GM11168 (cell line): ENCODE measurements around the gene AMPD2.

ENCODE experiments used
- in situ Hi-C: fragments of 300-500 bp; cut with MboI; formaldehyde crosslinking; loops from one replicate; pipeline ENCODE4 v1.12.0; 2022; ENCODE audit warnings: low sequenced_read_pairs; ENCODE audit not compliant: unreplicated experiment

AMPD2 gene

GRCh38 chr1:109619576-109620400, at the start of gene AMPD2, which contains the start of gene GNAT2:
Gene AMPD2, plus strand, starts transcription at chr1:109619837. Its CDS starts 1,339 bp downstream, at chr1:109621176.
Gene GNAT2, minus strand, starts transcription at chr1:109619616. Its CDS starts 6,746 bp downstream, at chr1:109612870.
- in situ Hi-C loops = no loop called here

GRCh38 chr1:109570414-109570813, 49.2 kb upstream of the AMPD2 start:
- in situ Hi-C loops = no loop called here

GRCh38 chr1:109573785-109574184, 45.9 kb upstream of the AMPD2 start:
- in situ Hi-C loops = no loop called here

GRCh38 chr1:109578947-109579443, 40.6 kb upstream of the AMPD2 start:
- in situ Hi-C loops = no loop called here

- in situ Hi-C loops = no loop called here
These were observed 40.1 kb upstream of the AMPD2 start for GRCh38 chr1:109579491-109579890.

GRCh38 chr1:109582021-109582420, 37.6 kb upstream of the AMPD2 start:
- in situ Hi-C loops = no loop called here

- in situ Hi-C loops = no loop called here
These were observed 34.9 kb upstream of the AMPD2 start for GRCh38 chr1:109584766-109585165.

GRCh38 chr1:109586055-109586454, 33.6 kb upstream of the AMPD2 start:
- in situ Hi-C loops = no loop called here

GRCh38 chr1:109589177-109589576, 30.5 kb upstream of the AMPD2 start:
- in situ Hi-C loops = no loop called here

- in situ Hi-C loops = no loop called here
These were observed 30.0 kb upstream of the AMPD2 start for GRCh38 chr1:109589679-109590078.

GRCh38 chr1:109592916-109593315, 26.7 kb upstream of the AMPD2 start:
- in situ Hi-C loops = no loop called here

GRCh38 chr1:109595531-109595930, 24.1 kb upstream of the AMPD2 start:
- in situ Hi-C loops = no loop called here

GRCh38 chr1:109598156-109598555, 21.5 kb upstream of the AMPD2 start:
- in situ Hi-C loops = no loop called here

- in situ Hi-C loops = no loop called here
These were observed 21.0 kb upstream of the AMPD2 start for GRCh38 chr1:109598655-109599054.

- in situ Hi-C loops = no loop called here
These were observed 16.4 kb upstream of the AMPD2 start for GRCh38 chr1:109603229-109603628.

- in situ Hi-C loops = no loop called here
These were observed 14.3 kb upstream of the AMPD2 start for GRCh38 chr1:109605381-109605780.

GRCh38 chr1:109609881-109610280, 9.8 kb upstream of the AMPD2 start:
- in situ Hi-C loops = no loop called here

- in situ Hi-C loops = no loop called here
These were observed 8.9 kb upstream of the AMPD2 start for GRCh38 chr1:109610609-109611307.

- in situ Hi-C loops = no loop called here
These were observed 8.2 kb upstream of the AMPD2 start for GRCh38 chr1:109611308-109611990.

GRCh38 chr1:109613361-109614147, 6.1 kb upstream of the AMPD2 start:
- in situ Hi-C loops = no loop called here
